NCI-H2196 (cell line): Measurements from ENCODE around the gene DLEC1.

Experiments used
- DNase-seq: peaks from one replicate; lab custom pipeline; 2025; ENCODE audit not compliant: unreplicated experiment; lab: John Stamatoyannopoulos, UW

The DLEC1 gene

GRCh38 chr3:38107911-38108648 lies 69.1 kb downstream of the DLEC1 start:
- no peak for DNase-seq

GRCh38 chr3:38108649-38109579 lies 69.9 kb downstream of the DLEC1 start:
- DNase-seq, result no peak

DNA sequence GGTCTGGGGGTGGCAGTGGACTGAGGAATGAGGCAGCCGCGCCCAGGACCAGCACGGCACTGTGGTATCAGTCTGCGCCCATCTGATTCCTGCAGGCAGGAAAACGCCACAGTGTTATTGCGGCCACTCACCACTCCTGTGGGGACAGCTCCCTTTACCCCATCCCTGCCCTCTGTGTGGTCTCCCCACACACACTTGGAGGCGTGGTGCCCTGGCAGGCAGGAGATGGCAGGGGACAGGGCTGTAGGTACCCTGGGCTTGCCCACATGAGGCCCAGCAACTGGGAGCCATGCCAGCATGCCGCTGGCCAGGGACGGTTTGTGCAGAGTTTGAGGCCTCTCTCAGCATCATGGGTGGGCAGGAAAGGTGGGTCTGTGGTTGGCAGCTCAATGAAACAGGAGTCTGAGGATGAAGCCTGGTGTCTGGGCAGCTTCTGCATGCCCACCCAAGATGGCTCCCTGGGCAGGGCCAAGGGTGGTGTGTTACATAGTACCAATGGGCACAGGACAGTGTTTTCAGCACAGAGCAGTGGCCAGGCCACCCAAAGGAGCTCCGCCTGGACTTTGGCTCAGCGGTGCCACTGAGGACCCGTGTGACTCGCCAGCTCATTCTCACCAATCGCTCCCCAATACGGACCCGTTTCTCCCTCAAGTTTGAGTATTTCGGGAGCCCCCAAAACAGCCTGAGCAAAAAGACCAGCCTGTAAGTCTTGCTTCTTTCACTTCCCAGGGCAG lies 70.7 kb downstream of the DLEC1 start:
- no peak for DNase-seq

GRCh38 chr3:38110314-38111050 lies 71.5 kb downstream of the DLEC1 start:
- no peak for DNase-seq

GRCh38 chr3:38111201-38111600 lies 72.2 kb downstream of the DLEC1 start:
- no peak for DNase-seq

DNA sequence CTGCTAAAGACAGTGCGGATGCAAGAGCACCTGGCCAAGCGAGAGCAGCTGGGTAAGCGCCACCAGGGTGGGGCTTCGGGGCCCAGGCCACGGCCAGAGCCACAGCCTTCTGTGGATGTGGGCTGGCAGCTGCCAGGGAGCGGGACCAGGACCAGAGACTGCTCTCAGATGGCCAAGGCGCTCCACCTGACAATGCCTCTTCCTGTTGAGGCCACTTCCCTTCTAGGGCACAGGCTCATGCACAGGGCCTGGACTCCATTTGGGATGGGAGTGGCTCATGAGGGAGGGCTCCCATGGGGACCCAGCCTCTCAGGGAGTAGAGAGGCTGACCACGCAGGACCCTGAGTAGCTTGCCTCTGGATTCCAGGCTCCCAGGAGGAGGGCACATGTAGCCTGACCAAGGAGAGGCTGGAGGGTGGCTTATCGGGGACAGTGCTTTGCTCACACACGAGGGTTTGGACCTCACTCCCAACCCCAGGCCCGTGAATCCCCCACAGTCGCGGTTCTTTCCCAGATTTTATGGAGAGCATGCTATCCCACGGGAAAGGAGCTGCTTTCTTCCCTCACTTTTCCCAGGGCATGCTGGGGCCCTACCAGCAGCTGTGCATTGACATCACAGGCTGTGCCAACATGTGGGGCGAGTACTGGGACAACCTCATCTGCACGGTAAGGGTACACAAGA lies 72.8 kb downstream of the DLEC1 start:
- no peak for DNase-seq

GRCh38 chr3:38112378-38112761 lies 73.4 kb downstream of the DLEC1 start:
- DNase-seq, result no peak

DNA sequence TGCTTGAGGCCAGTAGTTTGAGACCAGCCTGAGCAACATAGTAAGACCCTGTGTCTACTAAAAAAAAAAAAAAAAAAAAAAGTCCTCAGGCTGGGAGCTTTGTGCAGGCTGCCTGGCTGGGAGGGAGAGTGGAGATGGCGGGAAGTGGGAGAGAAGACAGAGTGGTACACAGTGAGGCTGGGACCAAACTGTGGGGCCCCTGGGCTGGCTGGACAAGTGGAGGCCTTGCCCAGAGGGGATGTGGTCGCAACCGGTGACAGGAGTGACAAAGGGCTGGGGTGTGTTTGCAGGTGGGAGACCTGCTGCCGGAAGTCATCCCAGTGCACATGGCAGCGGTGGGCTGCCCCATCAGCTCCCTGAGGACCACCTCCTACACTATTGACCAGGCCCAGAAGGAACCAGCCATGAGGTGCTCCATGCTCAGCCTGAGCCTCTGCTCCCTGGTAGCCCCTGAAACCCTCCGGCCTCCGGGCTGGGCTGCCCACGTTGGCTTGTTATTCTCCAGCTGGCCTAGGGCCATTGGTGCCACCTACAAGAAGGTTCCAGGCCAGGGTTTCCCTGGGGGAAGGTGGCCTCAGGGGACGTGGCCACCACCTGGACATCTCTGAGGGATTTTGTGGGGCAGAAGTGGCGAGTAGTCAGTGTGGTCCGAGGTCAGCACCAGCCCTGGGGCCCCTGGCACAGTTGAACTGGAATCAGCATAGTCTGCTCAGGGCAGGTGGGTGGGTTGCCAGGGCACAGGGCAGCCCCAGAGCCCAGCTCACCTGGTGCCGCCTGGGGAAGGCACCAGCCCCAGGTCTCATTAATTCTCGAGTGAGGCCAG lies 75.3 kb downstream of the DLEC1 start:
- no peak for DNase-seq

DNA sequence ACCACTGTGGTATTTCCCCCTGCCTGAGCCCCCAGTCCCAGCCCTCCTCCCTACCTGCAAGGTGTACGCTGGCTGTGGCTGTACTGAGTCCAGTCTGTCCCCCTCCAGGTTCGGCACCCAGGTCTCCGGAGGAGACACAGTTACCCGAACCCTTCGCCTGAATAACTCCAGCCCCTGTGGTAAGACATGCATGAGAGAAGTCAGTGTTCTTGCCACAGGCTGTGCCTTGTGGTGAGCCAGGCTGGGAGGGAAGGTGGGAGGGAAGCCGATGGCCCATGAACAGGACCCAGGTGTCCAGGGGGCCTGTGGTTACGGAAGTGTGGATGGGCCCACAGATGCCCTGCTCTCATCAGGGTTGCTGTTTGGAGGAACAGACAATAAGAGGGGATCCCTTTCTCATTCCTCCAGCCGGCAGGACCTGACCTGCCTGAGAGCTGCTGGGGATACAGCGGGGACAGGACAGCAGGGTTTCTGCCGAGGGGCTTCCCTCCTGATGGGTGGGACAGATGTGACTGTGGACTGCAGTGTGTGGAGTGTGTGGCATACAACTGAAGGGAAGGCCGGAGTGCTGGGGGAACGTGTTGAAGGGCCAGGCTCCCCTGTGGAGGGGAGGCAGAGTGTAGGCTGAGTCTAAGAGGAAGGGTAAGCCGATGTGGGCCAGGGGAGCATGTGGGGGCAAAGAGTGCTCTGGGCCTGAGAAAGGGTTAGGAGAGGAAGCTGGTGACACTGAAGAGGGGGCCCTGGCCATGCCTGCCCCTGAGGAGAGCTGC lies 76.1 kb downstream of the DLEC1 start:
- DNase-seq, result no peak

DNA sequence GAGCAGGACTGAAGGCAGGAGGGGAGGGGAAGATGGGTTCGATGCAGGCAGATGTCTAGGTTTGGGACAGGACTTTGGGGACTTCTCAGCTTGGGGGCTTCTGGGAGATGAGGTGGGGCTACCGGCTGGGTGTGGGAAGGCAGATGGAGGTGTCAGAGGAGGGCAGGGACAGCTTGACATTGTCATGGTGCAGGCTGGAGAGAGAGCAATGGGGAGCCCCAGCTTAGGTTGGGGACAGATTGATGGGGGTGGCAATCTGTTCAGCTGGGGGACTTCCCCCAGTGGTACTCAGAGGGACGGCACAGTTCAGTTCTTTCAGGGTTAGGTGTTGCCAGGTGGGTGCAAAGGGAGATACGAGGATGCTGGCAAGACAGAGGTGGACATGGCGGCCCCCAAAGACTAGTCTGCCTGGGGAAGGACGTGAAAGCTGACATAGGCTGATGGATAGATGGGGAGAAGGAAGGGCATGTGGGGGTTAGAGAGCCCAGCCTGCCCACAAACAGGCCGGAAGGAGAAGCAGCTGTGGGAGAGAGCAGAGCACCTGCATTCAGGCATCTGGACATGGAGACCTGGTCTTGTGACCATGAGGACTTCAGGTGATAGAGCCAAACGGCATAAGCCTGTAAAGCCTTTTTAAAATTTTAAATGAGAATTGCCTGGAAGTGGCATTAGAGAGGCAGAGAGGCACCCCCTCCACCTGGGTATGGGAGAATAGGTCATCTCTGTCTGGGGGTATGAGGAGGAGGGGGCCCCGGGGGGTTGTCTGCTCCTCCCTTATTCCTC lies 76.8 kb downstream of the DLEC1 start:
- DNase-seq, result no peak

DNA sequence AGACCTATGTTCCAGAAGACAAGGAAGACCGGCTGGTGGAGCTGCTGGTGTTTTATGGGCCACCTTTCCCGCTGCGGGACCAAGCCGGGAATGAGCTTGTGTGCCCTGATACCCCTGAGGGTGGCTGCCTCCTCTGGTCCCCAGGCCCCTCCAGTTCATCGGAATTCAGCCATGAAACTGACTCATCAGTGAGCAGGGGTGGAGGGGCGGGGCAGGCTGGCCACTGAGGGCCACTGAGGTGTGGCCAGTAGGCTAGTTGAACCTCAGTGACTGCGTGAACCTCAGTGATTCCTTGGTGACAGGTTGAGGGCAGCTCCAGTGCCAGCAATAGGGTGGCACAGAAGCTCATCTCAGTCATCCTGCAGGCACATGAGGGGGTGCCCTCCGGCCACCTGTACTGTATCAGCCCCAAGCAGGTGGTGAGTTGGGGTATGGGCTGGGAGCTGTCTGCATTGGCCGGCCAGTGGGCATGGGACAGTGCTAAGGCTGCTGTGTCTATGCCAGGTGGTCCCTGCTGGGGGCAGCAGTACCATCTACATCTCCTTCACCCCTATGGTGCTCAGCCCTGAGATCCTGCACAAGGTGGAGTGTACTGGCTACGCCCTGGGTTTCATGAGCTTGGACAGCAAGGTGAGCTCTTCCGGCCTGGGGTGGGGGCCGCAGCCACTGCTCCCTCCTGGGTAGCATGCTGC lies 77.6 kb downstream of the DLEC1 start:
- DNase-seq, result no peak

- no peak for DNase-seq
Observed at GRCh38 chr3:38117163-38117716, 78.2 kb downstream of the DLEC1 start.

- peak; percentile 4 for DNase-seq
Observed at GRCh38 chr3:38117748-38118420, 78.9 kb downstream of the DLEC1 start.

- DNase-seq, result no peak
Observed at GRCh38 chr3:38118421-38119247, 79.6 kb downstream of the DLEC1 start.

DNA sequence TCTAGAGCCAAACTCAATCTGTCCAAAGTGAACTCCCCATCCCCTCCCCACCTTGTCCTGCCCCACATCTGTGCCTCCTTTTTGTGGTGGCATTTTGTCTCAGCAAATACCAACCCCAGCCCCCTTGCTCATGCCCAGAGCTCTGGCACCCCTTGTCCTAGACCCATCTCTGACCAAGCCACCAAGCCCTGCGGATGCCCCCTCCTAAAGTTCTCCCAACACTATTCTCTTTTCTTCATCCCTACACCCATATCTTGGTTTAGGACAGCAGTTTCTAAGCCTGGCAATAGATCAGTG lies 80.2 kb downstream of the DLEC1 start:
- no peak for DNase-seq
